ENCODE results near the gene ARHGAP44.

DNA sequence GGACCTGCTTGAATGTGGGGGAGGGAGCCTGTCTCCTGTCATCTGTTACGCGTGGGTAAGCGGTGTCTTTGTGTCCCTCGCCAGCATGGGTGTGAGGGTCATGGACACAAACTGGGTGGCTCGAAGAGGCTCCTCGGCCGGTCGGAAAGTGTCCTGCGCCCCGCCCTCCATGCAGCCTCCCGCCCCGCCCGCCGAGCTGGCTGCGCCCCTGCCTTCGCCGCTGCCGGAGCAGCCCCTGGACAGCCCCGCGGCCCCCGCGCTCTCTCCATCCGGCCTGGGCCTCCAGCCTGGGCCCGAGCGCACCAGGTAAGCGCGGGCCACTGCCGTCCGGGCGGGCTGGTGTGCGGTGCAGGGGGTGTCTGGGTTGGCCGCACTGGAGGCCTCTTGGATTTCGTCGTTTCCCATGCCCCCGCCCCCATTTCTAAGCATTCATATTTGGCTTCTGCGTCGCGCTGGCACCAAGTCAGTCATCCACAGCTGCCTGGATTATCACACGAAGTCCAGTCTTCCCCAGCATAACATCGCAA is 184.8 kb downstream of the ARHGAP44 start:
- TF ChIP-seq POLR2A (IDR thresholded peaks at IDR 0.05) (no peak), CTCF (IDR thresholded peaks at IDR 0.05) (no peak), EP300 (IDR thresholded peaks at IDR 0.05) (no peak)

All from stomach (tissue), 4 donors.